ENCODE data around the gene PTPN7.
"Not testable (repeated sequence)": the region's sequence is repeated elsewhere in the genome, so short reads cannot be mapped to it uniquely, and the experiment has no call there.

The PTPN7 gene

GRCh38 chr1:202189001-202189790 lies 28.8 kb upstream of the PTPN7 start:
- peak; percentile 88 for DNase-seq

- DNase-seq: no peak
Measured at GRCh38 chr1:202187697-202188407, 27.4 kb upstream of the PTPN7 start.

- no peak for DNase-seq
Measured at GRCh38 chr1:202187041-202187671, 26.8 kb upstream of the PTPN7 start.

- DNase-seq: no peak
Measured at GRCh38 chr1:202186327-202186726, 25.9 kb upstream of the PTPN7 start.

- peak; percentile 87 for DNase-seq
Measured at GRCh38 chr1:202184750-202185460, 24.5 kb upstream of the PTPN7 start.

GRCh38 chr1:202182040-202182877 lies 21.9 kb upstream of the PTPN7 start:
- no peak for DNase-seq

GRCh38 chr1:202181586-202181985 lies 21.2 kb upstream of the PTPN7 start:
- no peak for DNase-seq

- DNase-seq: not testable (repeated sequence)
Measured at GRCh38 chr1:202180751-202181139, 20.3 kb upstream of the PTPN7 start.

- no peak for DNase-seq
Measured at GRCh38 chr1:202179828-202180750, 19.7 kb upstream of the PTPN7 start.

GRCh38 chr1:202176949-202177927 lies 16.8 kb upstream of the PTPN7 start:
- DNase-seq: no peak

- no peak for DNase-seq
Measured at GRCh38 chr1:202173993-202174392, 13.6 kb upstream of the PTPN7 start.

GRCh38 chr1:202172015-202172355 lies 11.6 kb upstream of the PTPN7 start:
- no peak for DNase-seq

GRCh38 chr1:202171292-202172014 lies 11.1 kb upstream of the PTPN7 start:
- DNase-seq: no peak

- no peak for DNase-seq
Measured at GRCh38 chr1:202170726-202171125, 10.3 kb upstream of the PTPN7 start.

- no peak for DNase-seq
Measured at GRCh38 chr1:202168861-202169260, 8.5 kb upstream of the PTPN7 start.

GRCh38 chr1:202167708-202168415 lies 7.5 kb upstream of the PTPN7 start:
- no peak for DNase-seq

- DNase-seq: not testable (repeated sequence)
Measured at GRCh38 chr1:202167054-202167453, 6.7 kb upstream of the PTPN7 start.
